ENCODE measurements around the gene PCBD1.
A peak's percentile ranks its signal among the peaks of the same experiment; 100 is the strongest.
"Not testable (repeated sequence)": the region's sequence is repeated elsewhere in the genome, so short reads cannot be mapped to it uniquely, and the experiment has no call there.

The PCBD1 gene

GRCh38 chr10:70920519-70920918, 32.2 kb upstream of the PCBD1 start:
- Mint-ChIP-seq H3K27ac (no peak overlapping the region), H3K9me3 (no peaks in the 10 kb centered on the region), H3K27me3 (ENCODE audit: low read depth, poor library complexity) (peaks cover 37% of the 10 kb centered on the region), H3K4me1 (peaks cover 36% of the 10 kb centered on the region), H3K4me3 (no peak overlapping the region), H3K36me3 (ENCODE audit: low read depth) (no peaks in the 10 kb centered on the region)
- TF ChIP-seq CTCF (IDR thresholded peaks at IDR 0.05) = no peak
- no peak for DNase-seq

- peaks cover 33% of the 10 kb centered on the region for H3K27me3 Mint-ChIP-seq (ENCODE audit: low read depth, poor library complexity)
Observed at GRCh38 chr10:70919906-70920305, 31.5 kb upstream of the PCBD1 start.

DNA sequence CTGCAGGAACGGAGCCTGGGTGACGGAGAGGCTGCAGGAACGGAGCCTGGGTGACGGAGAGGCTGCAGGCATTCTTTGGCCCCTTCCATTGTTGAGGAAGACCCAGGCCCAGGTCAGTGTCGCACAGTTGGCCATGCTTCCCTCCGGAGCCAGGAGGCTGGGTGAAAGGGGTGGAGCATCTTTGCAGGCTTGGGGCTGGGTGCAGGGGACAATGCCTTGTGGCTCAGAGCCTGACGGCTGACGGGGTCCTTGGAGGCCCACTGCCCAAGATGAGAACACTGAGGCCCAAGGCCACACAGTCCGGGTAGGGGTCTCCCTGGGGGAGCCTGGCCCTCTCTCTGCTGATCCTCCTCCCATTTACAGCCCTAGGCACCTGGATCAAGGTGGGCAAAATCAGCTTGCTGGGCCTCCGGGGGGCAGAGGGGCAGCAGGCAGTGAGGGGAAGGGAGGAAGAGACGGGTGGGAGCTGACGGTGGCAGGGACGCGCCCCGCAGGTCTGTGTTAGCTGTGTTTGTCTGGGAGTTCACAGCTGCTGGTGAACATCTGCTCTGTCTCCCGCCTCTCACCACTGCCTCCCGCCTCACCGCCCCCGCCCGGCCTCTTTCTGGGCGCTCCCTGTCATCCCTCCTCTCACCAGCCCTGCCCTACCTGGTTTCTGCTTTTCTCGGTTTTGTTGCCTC, 30.6 kb upstream of the PCBD1 start:
- peak; percentile 42 for DNase-seq
- H3K36me3 Mint-ChIP-seq (ENCODE audit: low read depth) = no peaks in the 10 kb centered on the region
- peak overlapping the region; percentile 81 for H3K27ac Mint-ChIP-seq
- no peak overlapping the region for H3K4me3 Mint-ChIP-seq
- peaks cover 31% of the 10 kb centered on the region for H3K27me3 Mint-ChIP-seq (ENCODE audit: low read depth, poor library complexity)
- TF ChIP-seq CTCF (IDR thresholded peaks at IDR 0.05) = no peak
- peaks cover 34% of the 10 kb centered on the region for H3K4me1 Mint-ChIP-seq
- no peaks in the 10 kb centered on the region for H3K9me3 Mint-ChIP-seq

More at GRCh38 chr10:70919906-70920305, 31.5 kb upstream of the PCBD1 start:
- H3K27ac Mint-ChIP-seq; H3K9me3 Mint-ChIP-seq; H3K4me3 Mint-ChIP-seq; DNase-seq; H3K36me3 Mint-ChIP-seq (ENCODE audit: low read depth): not testable (repeated sequence)
- H3K4me1 Mint-ChIP-seq = peaks cover 34% of the 10 kb centered on the region

DNA sequence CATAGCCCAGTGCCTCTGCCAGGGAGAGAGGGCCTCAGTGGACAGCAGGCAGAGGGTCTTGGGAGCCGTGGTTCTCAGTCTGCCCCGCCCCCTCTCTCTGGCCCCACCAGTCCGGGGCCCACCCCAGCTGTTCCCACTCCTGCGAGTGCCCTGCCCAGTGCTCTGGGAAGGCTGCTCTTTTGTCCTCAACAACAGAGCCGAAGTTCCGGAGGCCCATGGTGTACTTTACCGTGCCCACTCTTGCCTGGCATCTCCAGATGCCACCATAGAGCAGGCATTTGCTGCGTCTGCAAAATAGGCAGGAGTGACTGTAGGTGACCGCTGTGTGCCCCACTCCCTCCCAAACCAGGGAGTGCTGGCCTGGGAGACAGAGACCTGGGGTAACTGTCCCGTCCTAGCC, 29.3 kb upstream of the PCBD1 start:
- no peaks in the 10 kb centered on the region for H3K36me3 Mint-ChIP-seq (ENCODE audit: low read depth)
- no peak overlapping the region for H3K4me3 Mint-ChIP-seq
- no peak for TF ChIP-seq CTCF (IDR thresholded peaks at IDR 0.05)
- no peak for DNase-seq
- no peak overlapping the region for H3K27ac Mint-ChIP-seq
- peaks cover 48% of the 10 kb centered on the region for H3K4me1 Mint-ChIP-seq
- H3K27me3 Mint-ChIP-seq (ENCODE audit: low read depth, poor library complexity) = peaks cover 31% of the 10 kb centered on the region
- no peaks in the 10 kb centered on the region for H3K9me3 Mint-ChIP-seq

GRCh38 chr10:70917226-70917625, 28.9 kb upstream of the PCBD1 start:
- no peak for TF ChIP-seq CTCF (IDR thresholded peaks at IDR 0.05)
- no peak overlapping the region for H3K27ac Mint-ChIP-seq
- no peaks in the 10 kb centered on the region for H3K9me3 Mint-ChIP-seq
- peaks cover 28% of the 10 kb centered on the region for H3K27me3 Mint-ChIP-seq (ENCODE audit: low read depth, poor library complexity)
- no peaks in the 10 kb centered on the region for H3K36me3 Mint-ChIP-seq (ENCODE audit: low read depth)
- no peak for DNase-seq
- H3K4me1 Mint-ChIP-seq = peaks cover 48% of the 10 kb centered on the region
- no peak overlapping the region for H3K4me3 Mint-ChIP-seq

DNA sequence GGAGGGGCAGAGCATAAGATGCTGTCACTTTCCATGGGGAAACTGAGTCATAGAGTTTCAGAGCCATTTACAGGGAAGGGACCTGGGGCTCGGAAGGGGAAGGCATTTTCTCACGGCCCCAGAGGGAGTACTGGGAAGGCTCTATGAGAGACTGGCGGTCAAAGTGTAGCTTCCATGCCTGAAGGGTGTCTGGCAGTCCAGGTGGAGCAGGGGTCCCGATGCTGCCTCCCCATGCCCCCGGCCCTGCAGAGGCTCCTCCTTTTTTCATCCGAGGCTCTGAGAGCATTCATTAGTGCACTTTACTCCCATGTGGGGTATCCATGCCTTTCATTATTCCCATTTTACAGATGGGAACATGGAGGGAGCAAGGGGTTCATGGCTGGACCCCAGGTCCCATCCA, 27.9 kb upstream of the PCBD1 start:
- peaks cover 44% of the 10 kb centered on the region for H3K4me1 Mint-ChIP-seq
- no peak for DNase-seq
- peaks cover 26% of the 10 kb centered on the region for H3K27me3 Mint-ChIP-seq (ENCODE audit: low read depth, poor library complexity)
- no peak overlapping the region for H3K4me3 Mint-ChIP-seq
- H3K9me3 Mint-ChIP-seq = no peaks in the 10 kb centered on the region
- TF ChIP-seq CTCF (IDR thresholded peaks at IDR 0.05) = no peak
- H3K36me3 Mint-ChIP-seq (ENCODE audit: low read depth) = no peaks in the 10 kb centered on the region
- H3K27ac Mint-ChIP-seq = no peak overlapping the region

Data from nephron progenitor cell (in vitro differentiated cells).